Colonic mucosa (tissue), 4 donors: Measurements from ENCODE around the gene ZCCHC24. TPM values are rescaled to one million over a fixed set of nuclear protein-coding genes. Genes with fewer than 3 reads are reported as not detected.

Source experiments
- DNase-seq: peaks from one replicate; pipeline ENCODE4 v3.0.0-alpha.2; 2020
- H3K27ac ChIP-seq: fragments of 200-600 bp; one replicate; pipeline ENCODE4 v1.8.0; 2021
- H3K27me3 ChIP-seq: fragments of 200-600 bp; one replicate; pipeline ENCODE4 v1.8.0; 2021
- H3K36me3 ChIP-seq: fragments of 200-600 bp; one replicate; pipeline ENCODE4 v1.8.0; 2021
- H3K4me1 ChIP-seq: fragments of 200-600 bp; one replicate; pipeline ENCODE4 v1.8.0; 2021; ENCODE audit warnings: mild to moderate bottlenecking
- H3K4me3 ChIP-seq: fragments of 200-600 bp; one replicate; pipeline ENCODE4 v1.8.0; 2021
- H3K9ac ChIP-seq, 2 donors: one replicate each; pipeline ENCODE4 v1.7.0; 2013; ENCODE audit warnings: control low read depth in 2 of 2, low read depth in 2 of 2, low read length in 2 of 2
- H3K9me3 ChIP-seq: fragments of 200-600 bp; one replicate; pipeline ENCODE4 v1.8.0; 2021
- intact Hi-C: fragments of 100-400 bp; cut with DNase I; formaldehyde crosslinking; loops from one replicate; pipeline ENCODE4 v1.14.1; 2022
- total RNA-seq, 2 donors: library from RNA; stranded (reverse); fragmentation: NEBNext Ultra II Directional in 1 of 2; extraction: Animal tissue kit (Norgen Biotek cat#: 25700) in 1 of 2; gene quantifications; one replicate each; pipeline ENCODE4 v1.2.1, GENCODE V29; 2021
- TF ChIP-seq, protein P1 (sequence below): fragments of 200-600 bp; IDR thresholded peaks from one replicate; pipeline ENCODE4 v1.8.0; 2022; ENCODE audit warnings: antibody characterized with exemption, mild to moderate bottlenecking
- donor health status: healthy.
- donor health status: DM: no; HTN: no; CAD: no.
- donor health status: DM: no; HTN: no; CAD: no.

The ZCCHC24 gene
- total RNA-seq, 2 donors from 2014 or later, result 4.6 to 19.1 TPM

DNA sequence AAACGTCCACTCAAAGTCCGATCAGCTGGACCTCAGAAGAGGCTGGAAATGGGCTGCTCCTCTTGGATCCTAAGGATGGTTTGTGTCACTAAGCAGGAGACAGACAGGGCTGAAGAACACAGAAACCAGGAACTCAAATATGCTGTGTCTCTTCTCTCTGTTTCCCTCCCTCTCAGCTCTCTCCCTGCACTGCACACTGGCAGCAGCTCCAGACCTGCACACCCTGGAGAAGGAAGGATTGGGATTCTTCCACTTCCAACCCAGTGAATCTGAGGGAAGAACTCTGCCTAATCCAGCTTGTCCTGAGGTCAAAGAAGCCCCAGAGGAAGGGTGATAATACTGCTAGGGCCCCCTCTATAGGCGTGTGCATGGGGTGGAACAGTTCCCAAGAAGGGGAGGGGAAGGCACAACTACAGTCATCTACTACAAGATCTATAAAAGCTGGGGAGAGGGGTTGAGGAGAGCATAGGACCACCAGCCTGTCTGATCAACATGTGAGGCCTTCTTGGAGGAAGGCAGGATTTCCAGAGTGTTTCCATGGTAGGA lies 22.7 kb upstream of the ZCCHC24 start:
- Histone ChIP-seq H3K9ac (no peak overlapping the region), H3K27me3 (no peaks in the 10 kb centered on the region), H3K4me1 (no peaks in the 10 kb centered on the region), H3K36me3 (no peaks in the 10 kb centered on the region), H3K27ac (no peak overlapping the region), H3K4me3 (no peak overlapping the region), H3K9me3 (no peaks in the 10 kb centered on the region)
- no peak for DNase-seq
- TF ChIP-seq, protein P1, sequence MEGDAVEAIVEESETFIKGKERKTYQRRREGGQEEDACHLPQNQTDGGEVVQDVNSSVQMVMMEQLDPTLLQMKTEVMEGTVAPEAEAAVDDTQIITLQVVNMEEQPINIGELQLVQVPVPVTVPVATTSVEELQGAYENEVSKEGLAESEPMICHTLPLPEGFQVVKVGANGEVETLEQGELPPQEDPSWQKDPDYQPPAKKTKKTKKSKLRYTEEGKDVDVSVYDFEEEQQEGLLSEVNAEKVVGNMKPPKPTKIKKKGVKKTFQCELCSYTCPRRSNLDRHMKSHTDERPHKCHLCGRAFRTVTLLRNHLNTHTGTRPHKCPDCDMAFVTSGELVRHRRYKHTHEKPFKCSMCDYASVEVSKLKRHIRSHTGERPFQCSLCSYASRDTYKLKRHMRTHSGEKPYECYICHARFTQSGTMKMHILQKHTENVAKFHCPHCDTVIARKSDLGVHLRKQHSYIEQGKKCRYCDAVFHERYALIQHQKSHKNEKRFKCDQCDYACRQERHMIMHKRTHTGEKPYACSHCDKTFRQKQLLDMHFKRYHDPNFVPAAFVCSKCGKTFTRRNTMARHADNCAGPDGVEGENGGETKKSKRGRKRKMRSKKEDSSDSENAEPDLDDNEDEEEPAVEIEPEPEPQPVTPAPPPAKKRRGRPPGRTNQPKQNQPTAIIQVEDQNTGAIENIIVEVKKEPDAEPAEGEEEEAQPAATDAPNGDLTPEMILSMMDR, result no peak
- intact Hi-C loops, result loop anchor here (5.0 kb wide), 1 partner anchor 96 kb away; no protein-coding TSS in a partner anchor

DNA sequence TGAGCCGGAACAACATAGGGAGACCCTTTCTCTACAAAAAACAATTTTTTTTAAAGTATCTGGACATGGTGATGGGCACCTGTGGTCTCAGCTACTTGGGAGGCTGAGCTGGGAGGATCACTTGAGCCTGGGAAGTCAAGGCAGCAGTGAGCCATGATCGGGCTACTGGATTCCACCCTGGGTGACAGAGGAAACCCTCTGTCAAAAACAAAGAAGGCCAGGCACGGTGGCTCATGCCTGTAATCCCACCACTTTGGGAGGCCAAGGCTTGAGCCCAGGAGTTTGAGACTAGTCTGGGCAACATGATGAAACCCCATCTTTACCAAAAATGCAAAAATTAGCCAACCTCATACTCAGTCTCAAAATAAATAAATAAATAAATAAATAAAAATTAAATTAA lies 19.9 kb upstream of the ZCCHC24 start:
- H3K4me3 ChIP-seq, result no peak overlapping the region
- no peak for DNase-seq
- H3K27me3 ChIP-seq, result no peaks in the 10 kb centered on the region
- intact Hi-C loops, result loop anchor here (5.0 kb wide), 1 partner anchor 93 kb away; no protein-coding TSS in a partner anchor
- TF ChIP-seq, protein P1, result no peak
- no peak overlapping the region for H3K9ac ChIP-seq
- no peak overlapping the region for H3K27ac ChIP-seq
- no peaks in the 10 kb centered on the region for H3K36me3 ChIP-seq
- no peaks in the 10 kb centered on the region for H3K4me1 ChIP-seq
- no peaks in the 10 kb centered on the region for H3K9me3 ChIP-seq

DNA sequence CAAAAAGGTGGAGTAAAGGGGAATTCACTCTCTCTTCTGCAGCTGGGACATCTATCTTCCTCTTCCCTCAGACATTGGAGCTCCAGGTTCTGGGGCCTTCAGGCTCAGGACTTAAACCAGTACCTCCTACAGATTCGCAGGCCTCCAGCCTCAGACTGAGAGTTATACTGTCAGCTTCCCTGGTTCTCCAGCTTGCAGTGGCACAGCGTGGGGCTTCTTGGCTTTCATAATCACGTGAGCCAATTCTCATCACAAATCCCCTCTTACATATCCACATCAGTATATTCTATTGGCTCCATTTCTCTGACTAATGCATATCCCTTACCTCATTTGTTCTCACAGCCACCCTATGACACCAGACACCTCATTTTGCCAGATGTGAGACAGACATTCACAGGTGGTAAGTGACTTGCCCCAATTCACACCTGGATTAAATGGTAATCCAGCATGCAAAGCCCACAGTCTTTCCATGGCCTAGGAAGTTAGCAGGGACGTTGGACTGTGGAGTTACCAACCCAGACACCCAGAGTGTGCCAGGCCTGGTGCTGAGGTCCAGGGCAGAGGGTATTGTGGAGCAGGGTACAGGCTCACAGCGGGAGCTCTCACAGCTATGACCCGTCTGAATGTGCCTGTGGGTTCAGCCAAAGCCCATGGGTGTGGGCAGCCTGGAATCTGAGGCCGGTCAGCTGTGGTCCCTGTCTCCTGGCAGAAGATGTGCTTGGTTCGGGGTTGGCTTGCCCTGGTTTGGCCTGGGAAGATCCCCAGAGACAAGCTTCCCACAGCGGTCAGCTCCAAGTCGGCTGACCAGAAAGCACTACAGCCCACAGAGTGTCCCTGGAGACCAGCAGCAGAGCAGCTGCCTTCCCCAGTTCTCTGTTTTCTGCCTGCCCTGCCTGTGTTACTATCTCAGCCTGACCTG lies 18.4 kb upstream of the ZCCHC24 start:
- Histone ChIP-seq H3K9ac (no peak overlapping the region), H3K4me1 (no peaks in the 10 kb centered on the region), H3K4me3 (no peak overlapping the region), H3K9me3 (no peaks in the 10 kb centered on the region), H3K27me3 (no peaks in the 10 kb centered on the region), H3K27ac (no peak overlapping the region), H3K36me3 (no peaks in the 10 kb centered on the region)
- intact Hi-C loops, result no loop called here
- TF ChIP-seq, protein P1, result no peak
- DNase-seq, result no peak

DNA sequence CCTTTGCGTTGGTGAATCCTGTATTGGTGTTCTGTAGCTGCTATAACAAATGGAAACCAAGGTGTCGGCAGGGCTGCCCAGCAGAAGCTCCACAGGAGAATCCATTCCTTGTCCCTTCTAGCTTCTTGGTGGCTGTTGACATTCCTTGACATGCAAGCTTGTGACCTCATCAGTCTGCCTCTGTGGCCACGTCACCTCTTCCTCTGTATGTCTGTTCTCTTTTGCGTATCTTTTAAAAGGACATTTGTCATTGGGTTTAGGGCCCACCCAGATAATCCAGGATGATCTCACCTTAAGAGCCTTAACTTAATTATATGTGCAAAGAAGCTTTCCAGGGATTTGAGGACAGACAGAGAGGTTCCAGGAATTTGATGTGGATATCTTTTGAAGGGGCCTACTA lies 15.3 kb upstream of the ZCCHC24 start:
- Histone ChIP-seq H3K4me3 (no peak overlapping the region), H3K36me3 (no peaks in the 10 kb centered on the region), H3K9me3 (no peaks in the 10 kb centered on the region), H3K27ac (no peak overlapping the region), H3K27me3 (no peaks in the 10 kb centered on the region), H3K9ac (no peak overlapping the region), H3K4me1 (no peaks in the 10 kb centered on the region)
- DNase-seq, result no peak
- TF ChIP-seq, protein P1, result no peak
- intact Hi-C loops, result no loop called here

DNA sequence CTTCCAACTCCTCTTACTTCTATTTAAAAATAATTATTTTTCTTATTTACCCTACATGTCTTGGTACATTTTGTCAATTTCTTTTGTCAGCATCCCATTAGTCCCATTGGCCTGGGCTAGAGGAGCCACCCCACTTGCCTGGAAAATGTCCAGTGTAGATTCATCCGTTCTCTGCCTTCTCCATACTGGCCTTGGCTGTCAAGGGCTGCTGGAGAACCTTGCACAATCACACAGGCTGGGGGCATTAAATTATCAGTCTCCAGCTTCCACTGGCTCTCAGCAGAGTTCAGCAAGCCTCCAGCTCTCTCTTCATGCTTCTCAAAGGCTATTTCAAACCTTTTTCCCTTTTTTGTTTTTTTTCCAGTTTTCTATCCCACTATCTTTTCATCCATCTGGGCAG lies 13.8 kb upstream of the ZCCHC24 start:
- Histone ChIP-seq H3K9me3 (no peaks in the 10 kb centered on the region), H3K4me3 (no peak overlapping the region), H3K36me3 (no peaks in the 10 kb centered on the region), H3K9ac (no peak overlapping the region), H3K4me1 (no peaks in the 10 kb centered on the region), H3K27ac (no peak overlapping the region), H3K27me3 (no peaks in the 10 kb centered on the region)
- intact Hi-C loops, result no loop called here
- DNase-seq, result no peak
- TF ChIP-seq, protein P1, result no peak
